ENCODE measurements around the gene DCTN2.

DNA sequence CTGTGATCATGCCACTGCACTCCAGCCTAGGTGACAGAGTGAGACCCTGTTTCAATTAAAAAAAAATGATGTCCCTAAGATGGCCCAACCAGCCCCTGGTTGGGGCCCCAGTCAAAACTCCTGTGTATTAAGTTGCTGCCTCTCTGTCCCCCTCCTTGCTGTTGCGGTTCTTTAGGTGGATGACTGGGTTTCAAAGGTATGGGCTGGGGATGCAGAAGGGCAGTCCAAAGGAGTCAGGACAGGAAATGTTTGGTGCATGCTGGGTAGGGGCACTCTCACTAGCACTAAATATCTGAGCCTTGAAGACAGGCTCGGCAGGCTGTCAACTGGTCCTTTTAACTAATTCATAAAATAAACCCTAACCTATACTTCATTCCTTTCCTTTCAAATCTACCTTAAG is 32.0 kb upstream of the DCTN2 start:
- TF ChIP-seq CTCF (IDR thresholded peaks at IDR 0.05) (no peak), POLR2A (IDR thresholded peaks at IDR 0.05) (no peak)

All from testis (tissue), 2 donors.